K562 (cell line): ENCODE data around the gene SHH. TPM values are rescaled to one million over a fixed set of nuclear protein-coding genes. Genes with fewer than 3 reads are reported as not detected.

Experiments
- CEBPG ChIP-seq, 3 experiments: fragments of 200-800 bp in 1 of 3; sonication (Bioruptor generic) in 1 of 3; sonication (generic) in 1 of 3; formaldehyde crosslinking in 1 of 3; IDR thresholded peaks in 2 of 3; conservative IDR thresholded peaks in 1 of 3; 2 replicates each; pipeline versions ENCODE4 v1.6.1 to v1.8.0; 2016 to 2022; ENCODE audit warnings: missing compliant biosample characterization in 2 of 3, missing genetic modification characterization in 2 of 3, mild to moderate bottlenecking in 1 of 3, missing genetic modification reagents in 1 of 3
- DPF2 ChIP-seq: fragments of 450-650 bp; IDR thresholded peaks from 2 replicates; pipeline ENCODE4 v1.6.1; 2016
- GATA2 ChIP-seq: sonication (generic); formaldehyde crosslinking; IDR thresholded peaks from 2 replicates; pipeline ENCODE4 v1.4.0; 2020; ENCODE audit warnings: mild to moderate bottlenecking, missing genetic modification reagents
- MXI1 ChIP-seq: IDR thresholded peaks from 2 replicates; pipeline ENCODE4 v1.6.1; 2011; ENCODE audit warnings: low read depth, mild to moderate bottlenecking, improper control_type of control experiment, low read length
- MYBL2 ChIP-seq, 2 experiments: fragments of 450-650 bp in 1 of 2; sonication (generic) in 1 of 2; formaldehyde crosslinking in 1 of 2; IDR thresholded peaks; 2 replicates each; pipeline versions ENCODE4 v1.6.1 to v1.8.1; 2017 to 2022; ENCODE audit warnings: borderline replicate concordance in 1 of 2, inconsistent platforms in 1 of 2, low read depth in 1 of 2, mild to moderate bottlenecking in 1 of 2, missing genetic modification reagents in 1 of 2, moderate library complexity in 1 of 2
- MYNN ChIP-seq, 2 experiments: sonication (generic); formaldehyde crosslinking in 1 of 2; IDR thresholded peaks; 2 replicates each; pipeline versions ENCODE4 v1.5.0 to v1.6.1; 2016 to 2020; ENCODE audit warnings: antibody characterized with exemption in 1 of 2, missing genetic modification reagents in 1 of 2
- PCBP1 ChIP-seq: fragments of 200-400 bp; formaldehyde crosslinking; IDR thresholded peaks from 2 replicates; pipeline ENCODE4 v1.6.1; 2018; ENCODE audit warnings: mild to moderate bottlenecking, low read depth, low read length; ENCODE audit not compliant: poor library complexity, severe bottlenecking
- TOE1 ChIP-seq, 2 experiments: fragments of 450-650 bp in 1 of 2; sonication (generic) in 1 of 2; formaldehyde crosslinking in 1 of 2; IDR thresholded peaks; 2 replicates each; pipeline versions ENCODE4 v1.7.1 to v1.8.0; 2016 to 2022; ENCODE audit warnings: borderline replicate concordance in 2 of 2, mild to moderate bottlenecking in 2 of 2, antibody characterized with exemption in 1 of 2, inconsistent platforms in 1 of 2, low read depth in 1 of 2, missing genetic modification reagents in 1 of 2, moderate library complexity in 1 of 2
- VEZF1 ChIP-seq: fragments of 200-800 bp; sonication (Bioruptor generic); IDR thresholded peaks from 2 replicates; pipeline ENCODE4 v1.6.1; 2017; ENCODE audit warnings: missing genetic modification characterization, missing compliant biosample characterization
- ZNF134 ChIP-seq: fragments of 250-450 bp; sonication (Bioruptor Pico); conservative IDR thresholded peaks from 2 replicates; pipeline ENCODE4 v1.4.0; 2020
- polyA plus RNA-seq, 8 experiments: library from polyadenylated mRNA; depleted of rRNA in 4 of 8; stranded (reverse) in 5 of 8; unstranded in 3 of 8; fragments of >200 nt; fragmentation: Nextera tagmentation in 2 of 8; fragmentation: Illumina TruSeq in 1 of 8; extraction: Ambion mirVana in 2 of 8; extraction: Trizol in 1 of 8; gene quantifications; 2 replicates each; pipeline versions ENCODE4 v1.2.1 to v1.2.3, GENCODE V29; 2011 to 2014; ENCODE audit warnings: inconsistent platforms in 1 of 8, missing spikeins in 1 of 8
- total RNA-seq, 7 experiments: library from RNA; depleted of rRNA in 6 of 7; stranded (reverse); fragments of >200 nt in 6 of 7; fragmentation: Illumina TruSeq in 2 of 7; extraction: Trizol in 2 of 7; gene quantifications; 2 replicates each; pipeline versions ENCODE4 v1.2.1 to v1.2.3, GENCODE V29; 2011 to 2021; ENCODE audit warnings: low replicate concordance in 1 of 7
- TF ChIP-seq, protein P1 (sequence below), 2 experiments: IDR thresholded peaks; 2 replicates each; pipeline ENCODE4 v1.6.1; 2012; ENCODE audit warnings: improper control_type of control experiment in 2 of 2, low read depth in 2 of 2, low read length in 2 of 2, borderline replicate concordance in 1 of 2

SHH gene
- total and polyA plus RNA-seq, 9 of the 15 experiments (the other 6 are each of a cell fraction or from before 2014, with no cell fraction given) = 0.09 TPM; not detected in 8

DNA sequence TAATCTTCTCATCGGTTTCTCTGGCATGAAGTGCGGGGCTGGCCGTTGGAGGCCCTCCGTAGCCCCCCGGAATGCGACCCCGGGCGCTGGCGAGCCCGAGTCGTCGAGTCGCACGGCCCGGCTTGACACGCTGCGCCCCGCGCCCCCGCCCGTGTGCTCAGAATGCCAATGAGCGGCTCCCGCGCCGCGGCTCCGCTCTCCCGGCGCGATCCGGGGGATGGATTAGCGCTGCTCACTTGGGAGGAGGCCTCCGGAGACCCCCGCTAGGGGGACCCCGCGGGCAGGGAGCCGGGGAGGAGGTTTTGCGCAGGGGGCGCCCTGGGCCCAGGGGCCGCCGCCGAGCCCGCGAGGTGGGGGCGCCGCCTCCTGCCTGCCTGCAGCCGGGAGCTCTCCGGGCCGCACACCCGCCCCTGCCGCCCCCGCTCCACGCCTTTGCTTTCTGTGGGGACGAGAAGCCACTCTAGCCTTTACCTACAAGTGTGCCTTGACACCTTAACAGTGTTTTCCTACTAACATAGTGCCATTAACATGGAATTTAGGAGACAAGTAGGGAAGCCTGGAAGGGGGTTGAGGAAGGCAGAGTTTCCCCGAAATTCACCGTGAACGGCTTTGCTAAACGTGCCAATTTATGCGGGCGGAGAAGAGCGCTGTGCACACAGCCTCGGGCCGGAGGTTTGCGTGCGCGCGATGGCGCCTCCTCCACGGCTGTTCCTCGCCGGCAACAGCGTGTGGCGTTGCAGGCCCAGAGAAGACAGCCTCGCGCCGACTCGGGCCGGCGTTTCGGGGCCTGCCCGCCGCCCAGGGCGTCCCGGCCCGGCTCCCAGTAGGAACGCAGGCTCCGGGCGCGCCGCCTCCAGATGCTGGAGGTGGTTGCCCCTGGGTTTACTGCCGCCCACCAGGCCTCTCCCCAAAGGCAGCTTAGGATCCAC lies 7.1 kb downstream of the SHH start (continued):
- TF ChIP-seq, protein P1, sequence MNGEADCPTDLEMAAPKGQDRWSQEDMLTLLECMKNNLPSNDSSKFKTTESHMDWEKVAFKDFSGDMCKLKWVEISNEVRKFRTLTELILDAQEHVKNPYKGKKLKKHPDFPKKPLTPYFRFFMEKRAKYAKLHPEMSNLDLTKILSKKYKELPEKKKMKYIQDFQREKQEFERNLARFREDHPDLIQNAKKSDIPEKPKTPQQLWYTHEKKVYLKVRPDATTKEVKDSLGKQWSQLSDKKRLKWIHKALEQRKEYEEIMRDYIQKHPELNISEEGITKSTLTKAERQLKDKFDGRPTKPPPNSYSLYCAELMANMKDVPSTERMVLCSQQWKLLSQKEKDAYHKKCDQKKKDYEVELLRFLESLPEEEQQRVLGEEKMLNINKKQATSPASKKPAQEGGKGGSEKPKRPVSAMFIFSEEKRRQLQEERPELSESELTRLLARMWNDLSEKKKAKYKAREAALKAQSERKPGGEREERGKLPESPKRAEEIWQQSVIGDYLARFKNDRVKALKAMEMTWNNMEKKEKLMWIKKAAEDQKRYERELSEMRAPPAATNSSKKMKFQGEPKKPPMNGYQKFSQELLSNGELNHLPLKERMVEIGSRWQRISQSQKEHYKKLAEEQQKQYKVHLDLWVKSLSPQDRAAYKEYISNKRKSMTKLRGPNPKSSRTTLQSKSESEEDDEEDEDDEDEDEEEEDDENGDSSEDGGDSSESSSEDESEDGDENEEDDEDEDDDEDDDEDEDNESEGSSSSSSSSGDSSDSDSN (IDR thresholded peaks at IDR 0.05; ENCODE audit: borderline replicate concordance in 1 of 2, low read depth in 2 of 2, low read length in 2 of 2) = 0 out of 4 replicates have a peak, but pooled peaks of 1 of the 2 experiments have one; percentile 72
- TF ChIP-seq PCBP1 (peak; percentile 76), TOE1 (IDR thresholded peaks at IDR 0.05; ENCODE audit: borderline replicate concordance) (no peak), TOE1 (CRISPR knock-in tag; IDR thresholded peaks at IDR 0.05; ENCODE audit: borderline replicate concordance, low read depth) (no peak), ZNF134 (no peak), MYBL2 (IDR thresholded peaks at IDR 0.05; ENCODE audit: low read depth) (no peak), MYBL2 (CRISPR knock-in tag; IDR thresholded peaks at IDR 0.05; ENCODE audit: borderline replicate concordance) (no peak), DPF2 (no peak), VEZF1 (peak; percentile 44; the same call in 1 of the 2 replicates), GATA2 (no peak), CEBPG (CRISPR knock-in tag; IDR thresholded peaks at IDR 0.05) (no peak), CEBPG (tag; conservative IDR thresholded peaks at IDR 0.05 in 1 of 2, IDR thresholded peaks at IDR 0.05 in 1 of 2) (no peak), MXI1 (no peak), MYNN (IDR thresholded peaks at IDR 0.05) (no peak), MYNN (CRISPR knock-in tag; IDR thresholded peaks at IDR 0.05) (no peak)
